Measurements from ENCODE around the gene TMEM258. TPM values are rescaled to one million over a fixed set of nuclear protein-coding genes. Genes with fewer than 3 reads are reported as not detected.

TMEM258 gene
- polyA plus RNA-seq, 2 donors = 90.3 to 142 TPM

GRCh38 chr11:61742391-61742790 lies 50.0 kb downstream of the TMEM258 start:
- Histone ChIP-seq H3K4me1 (ENCODE audit: control insufficient read depth in 2 of 2, insufficient read depth in 2 of 2, low read length in 1 of 2) (peaks cover under 1 to 30% of the 10 kb centered on the region in 2 donors), H3K4me3 (ENCODE audit: low read depth in 1 of 2, low read length in 2 of 2) (no peak overlapping the region), H3K27ac (ENCODE audit: low read depth in 2 of 2, low read length in 1 of 2) (peak overlapping the region; percentile 56 to 59), H3K36me3 (ENCODE audit: control insufficient read depth in 2 of 2, insufficient read depth in 2 of 2, low read length in 1 of 2) (peaks cover 0 to 25% of the 10 kb centered on the region in 2 donors), H3K27me3 (ENCODE audit: control insufficient read depth in 1 of 2, insufficient read depth in 2 of 2, low read length in 2 of 2) (no peaks in the 10 kb centered on the region), H3K9me3 (ENCODE audit: control insufficient read depth in 2 of 2, insufficient read depth in 1 of 2, low read depth in 1 of 2, low read length in 1 of 2) (peaks cover 0 to 4% of the 10 kb centered on the region in 2 donors)
- 49 to 57% methylated on average over 7 of the region's 7 CpGs for WGBS, 2 donors

GRCh38 chr11:61739966-61740365 lies 52.4 kb downstream of the TMEM258 start:
- Histone ChIP-seq H3K27ac (ENCODE audit: low read depth in 2 of 2, low read length in 1 of 2) (no peak overlapping the region), H3K4me1 (ENCODE audit: control insufficient read depth in 2 of 2, insufficient read depth in 2 of 2, low read length in 1 of 2) (peaks cover 0 to 20% of the 10 kb centered on the region in 2 donors), H3K27me3 (ENCODE audit: control insufficient read depth in 1 of 2, insufficient read depth in 2 of 2, low read length in 2 of 2) (no peaks in the 10 kb centered on the region), H3K36me3 (ENCODE audit: control insufficient read depth in 2 of 2, insufficient read depth in 2 of 2, low read length in 1 of 2) (peaks cover 0 to 28% of the 10 kb centered on the region in 2 donors), H3K4me3 (ENCODE audit: low read depth in 1 of 2, low read length in 2 of 2) (no peak overlapping the region), H3K9me3 (ENCODE audit: control insufficient read depth in 2 of 2, insufficient read depth in 1 of 2, low read depth in 1 of 2, low read length in 1 of 2) (peaks cover 0 to 4% of the 10 kb centered on the region in 2 donors)
- 57 to 66% methylated on average over 7 of the region's 7 CpGs for WGBS, 2 donors

DNA sequence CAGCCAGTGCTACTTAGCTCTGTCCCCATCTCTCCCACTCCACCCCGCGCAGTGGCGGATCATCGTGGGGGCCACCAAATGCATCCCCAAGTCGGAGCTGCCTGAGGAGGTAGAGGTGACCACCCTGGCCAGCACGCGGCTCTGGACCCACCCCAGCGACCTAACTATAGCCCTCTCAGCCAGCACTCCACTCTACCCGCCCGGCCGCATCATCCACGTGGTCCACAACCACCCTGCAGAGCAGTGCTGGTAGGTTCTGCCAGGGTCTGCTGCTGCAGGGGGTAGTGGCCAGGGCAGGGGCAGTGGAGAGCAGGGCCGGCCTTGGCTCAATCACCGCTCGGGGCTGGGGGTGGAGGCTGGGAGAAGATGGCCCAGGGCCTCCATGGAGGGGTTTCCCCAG lies 53.0 kb downstream of the TMEM258 start:
- peaks cover 0 to 4% of the 10 kb centered on the region in 2 donors for H3K9me3 ChIP-seq (ENCODE audit: control insufficient read depth in 2 of 2, insufficient read depth in 1 of 2, low read depth in 1 of 2, low read length in 1 of 2)
- H3K27me3 ChIP-seq (ENCODE audit: control insufficient read depth in 1 of 2, insufficient read depth in 2 of 2, low read length in 2 of 2) = no peaks in the 10 kb centered on the region
- 89 to 94% methylated on average over 15 of the region's 15 CpGs for WGBS, 2 donors
- no peak overlapping the region for H3K27ac ChIP-seq (ENCODE audit: low read depth in 2 of 2, low read length in 1 of 2)
- no peak overlapping the region for H3K4me3 ChIP-seq (ENCODE audit: low read depth in 1 of 2, low read length in 2 of 2)
- H3K4me1 ChIP-seq (ENCODE audit: control insufficient read depth in 2 of 2, insufficient read depth in 2 of 2, low read length in 1 of 2) = peaks cover 0 to 20% of the 10 kb centered on the region in 2 donors
- peaks cover 0 to 26% of the 10 kb centered on the region in 2 donors for H3K36me3 ChIP-seq (ENCODE audit: control insufficient read depth in 2 of 2, insufficient read depth in 2 of 2, low read length in 1 of 2)

Other genes with a start within 250 kb of the TMEM258 start
- 1 to 10 TPM; 1.3 to 2.2 TPM for gene SYT7, start 211.5 kb downstream of the TMEM258 start, polyA plus RNA-seq
- gene DAGLA, start 112.2 kb downstream of the TMEM258 start, polyA plus RNA-seq = 1 to 10 TPM; 1.7 to 5.0 TPM
- gene MYRF, start 40.0 kb downstream of the TMEM258 start, polyA plus RNA-seq = 1 to 10 TPM in 1 of 2 donors, under 1 TPM in 1; 0.18 to 1.3 TPM
- gene FEN1, start 312 bp upstream of the TMEM258 start, polyA plus RNA-seq = 10 to 100 TPM in 1 of 2 donors, 1 to 10 TPM in 1; 8.1 to 19.6 TPM
- gene FADS1, start 24.4 kb upstream of the TMEM258 start, polyA plus RNA-seq = 1 to 10 TPM; 1.1 to 1.6 TPM
- gene FADS2, start 35.7 kb upstream of the TMEM258 start, polyA plus RNA-seq = 1 to 10 TPM; 5.1 to 8.7 TPM
- 1 to 10 TPM; 7.2 to 9.8 TPM for gene FADS3, start 98.9 kb upstream of the TMEM258 start, polyA plus RNA-seq
- gene RAB3IL1, start 125.0 kb upstream of the TMEM258 start, polyA plus RNA-seq = 1 to 10 TPM; 1.4 to 2.1 TPM
- gene BEST1, start 157.8 kb upstream of the TMEM258 start, polyA plus RNA-seq = 1 to 10 TPM; 1.2 to 3.8 TPM
- 1,000 to 10,000 TPM; 3,491 to 8,500 TPM for gene FTH1, start 175.0 kb upstream of the TMEM258 start, polyA plus RNA-seq